ES-I3 (cell line): ENCODE results near the gene TPH2.

Experiments used
- H3K36me3 ChIP-seq: 2 replicates; pipeline ENCODE4 v1.6.1; 2013; ENCODE audit warnings: mild to moderate bottlenecking, low read length, control low read depth, moderate library complexity; ENCODE audit not compliant: insufficient read depth
- H3K4me1 ChIP-seq: 2 replicates; pipeline ENCODE4 v1.6.1; 2013; ENCODE audit warnings: mild to moderate bottlenecking, control low read depth, low read length; ENCODE audit not compliant: insufficient read depth
- H3K9ac ChIP-seq: 2 replicates; pipeline ENCODE4 v1.6.1; 2013; ENCODE audit warnings: low read depth, mild to moderate bottlenecking, low read length, moderate library complexity
- H3K9me3 ChIP-seq: 2 replicates; pipeline ENCODE4 v1.6.1; 2013; ENCODE audit warnings: mild to moderate bottlenecking, low read length, moderate library complexity; ENCODE audit not compliant: control insufficient read depth, insufficient read depth

Gene TPH2

GRCh38 chr12:71981149-71981548 is 42.5 kb downstream of the TPH2 start:
- Histone ChIP-seq H3K36me3 (no peaks in the 10 kb centered on the region), H3K9ac (no peak overlapping the region), H3K4me1 (peaks cover 18% of the 10 kb centered on the region), H3K9me3 (no peaks in the 10 kb centered on the region)

DNA sequence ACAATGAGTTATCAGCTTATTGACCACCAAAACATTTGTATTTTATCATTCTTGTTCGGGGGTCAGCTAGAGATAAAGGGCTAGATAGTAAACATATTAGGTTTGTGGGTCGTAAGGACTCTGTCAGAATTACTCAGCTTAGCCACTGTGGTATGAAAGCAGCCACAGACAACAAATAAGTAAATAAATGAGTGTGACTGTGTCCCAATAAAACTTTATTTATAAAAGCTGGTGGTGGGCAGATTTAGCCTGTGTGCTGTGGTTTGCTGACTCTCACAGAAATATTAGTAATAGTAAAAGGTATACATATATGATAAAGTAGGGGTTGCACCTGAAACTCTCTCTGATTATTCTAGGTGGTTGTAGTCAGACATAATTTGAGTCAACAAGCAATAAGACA is 56.1 kb downstream of the TPH2 start:
- no peak overlapping the region for H3K9ac ChIP-seq
- no peaks in the 10 kb centered on the region for H3K36me3 ChIP-seq
- no peaks in the 10 kb centered on the region for H3K4me1 ChIP-seq
- H3K9me3 ChIP-seq = no peaks in the 10 kb centered on the region

- no peaks in the 10 kb centered on the region for H3K4me1 ChIP-seq
- no peaks in the 10 kb centered on the region for H3K9me3 ChIP-seq
- no peak overlapping the region for H3K9ac ChIP-seq
- H3K36me3 ChIP-seq = no peaks in the 10 kb centered on the region
Measured at GRCh38 chr12:71999795-72000194, 61.1 kb downstream of the TPH2 start.

GRCh38 chr12:72000969-72001648 is 62.5 kb downstream of the TPH2 start:
- Histone ChIP-seq H3K36me3 (no peaks in the 10 kb centered on the region), H3K9ac (no peak overlapping the region), H3K9me3 (no peaks in the 10 kb centered on the region), H3K4me1 (no peaks in the 10 kb centered on the region)

DNA sequence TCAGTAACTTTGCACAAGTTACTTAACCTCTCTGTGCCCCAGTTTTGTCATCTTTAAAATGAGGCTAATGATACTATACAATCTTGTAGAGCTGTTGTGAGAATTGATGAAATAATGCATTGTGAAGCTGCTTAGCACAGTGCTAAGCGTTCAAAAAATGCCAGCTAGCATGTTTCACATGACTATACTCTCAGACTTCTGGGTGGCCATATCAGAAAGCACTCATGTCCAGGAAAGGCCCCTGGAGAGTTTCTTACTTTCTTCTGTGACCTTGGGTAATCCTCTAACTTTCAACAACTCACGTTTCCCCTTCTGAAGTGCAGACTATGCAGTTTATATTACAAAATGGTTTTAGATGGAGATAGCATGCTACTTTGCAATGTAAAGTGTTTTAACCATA is 68.1 kb downstream of the TPH2 start:
- H3K4me1 ChIP-seq = 0 out of 2 replicates have a peak, but pooled peaks cover 7% of the 10 kb centered on the region
- no peaks in the 10 kb centered on the region for H3K36me3 ChIP-seq
- no peaks in the 10 kb centered on the region for H3K9me3 ChIP-seq

GRCh38 chr12:72010356-72010755 is 71.7 kb downstream of the TPH2 start:
- Histone ChIP-seq H3K9ac (no peak overlapping the region), H3K36me3 (no peaks in the 10 kb centered on the region), H3K4me1 (0 out of 2 replicates have a peak, but pooled peaks cover 7% of the 10 kb centered on the region), H3K9me3 (no peaks in the 10 kb centered on the region)

More for the DNA sequence above, 68.1 kb downstream of the TPH2 start:
- no peak overlapping the region for H3K9ac ChIP-seq

DNA sequence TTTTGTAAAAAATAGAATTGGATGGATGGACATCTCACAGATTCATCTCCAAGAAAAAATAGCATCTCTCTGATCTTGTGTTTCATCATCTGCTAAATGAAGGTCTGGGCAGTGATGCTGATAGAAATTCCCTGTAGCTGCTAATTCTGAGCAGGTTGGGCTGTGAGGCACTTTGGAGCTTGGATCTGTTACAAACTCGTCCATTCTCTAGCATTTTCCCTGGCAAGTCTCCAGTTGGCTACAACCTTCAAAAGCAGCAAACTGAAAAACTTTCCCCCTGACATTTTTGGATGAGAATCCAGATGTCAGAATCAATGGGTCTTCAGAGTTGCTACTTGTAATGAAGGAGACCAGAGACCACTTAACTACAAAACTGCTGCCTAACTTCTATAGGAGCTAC is 72.7 kb downstream of the TPH2 start:
- 0 out of 2 replicates have a peak, but pooled peaks cover 7% of the 10 kb centered on the region for H3K4me1 ChIP-seq
- no peaks in the 10 kb centered on the region for H3K9me3 ChIP-seq
- no peak overlapping the region for H3K9ac ChIP-seq
- H3K36me3 ChIP-seq = no peaks in the 10 kb centered on the region

- H3K36me3 ChIP-seq = no peaks in the 10 kb centered on the region
- no peaks in the 10 kb centered on the region for H3K4me1 ChIP-seq
- no peaks in the 10 kb centered on the region for H3K9me3 ChIP-seq
- H3K9ac ChIP-seq = no peak overlapping the region
Measured at GRCh38 chr12:72012874-72013273, 74.2 kb downstream of the TPH2 start.

DNA sequence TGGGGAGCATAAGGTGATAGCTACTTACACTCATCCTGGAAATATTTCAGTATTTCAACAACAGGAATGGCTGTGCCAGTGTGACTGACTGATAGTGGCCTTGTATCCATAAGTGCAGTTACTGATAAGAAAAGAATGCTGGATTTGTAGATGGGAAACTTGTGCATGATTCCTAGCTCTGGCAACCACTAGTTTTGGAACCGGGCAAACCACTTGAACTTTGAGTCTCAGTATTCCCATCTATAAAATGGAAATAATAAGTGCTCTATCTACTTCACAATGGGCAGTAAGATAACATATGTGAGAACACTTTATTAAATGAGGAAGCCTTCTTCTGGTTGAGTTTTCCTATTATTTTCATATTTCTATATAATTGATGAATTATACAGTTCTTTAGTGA is 77.2 kb downstream of the TPH2 start:
- Histone ChIP-seq H3K9me3 (no peaks in the 10 kb centered on the region), H3K36me3 (no peaks in the 10 kb centered on the region), H3K4me1 (no peaks in the 10 kb centered on the region), H3K9ac (no peak overlapping the region)

DNA sequence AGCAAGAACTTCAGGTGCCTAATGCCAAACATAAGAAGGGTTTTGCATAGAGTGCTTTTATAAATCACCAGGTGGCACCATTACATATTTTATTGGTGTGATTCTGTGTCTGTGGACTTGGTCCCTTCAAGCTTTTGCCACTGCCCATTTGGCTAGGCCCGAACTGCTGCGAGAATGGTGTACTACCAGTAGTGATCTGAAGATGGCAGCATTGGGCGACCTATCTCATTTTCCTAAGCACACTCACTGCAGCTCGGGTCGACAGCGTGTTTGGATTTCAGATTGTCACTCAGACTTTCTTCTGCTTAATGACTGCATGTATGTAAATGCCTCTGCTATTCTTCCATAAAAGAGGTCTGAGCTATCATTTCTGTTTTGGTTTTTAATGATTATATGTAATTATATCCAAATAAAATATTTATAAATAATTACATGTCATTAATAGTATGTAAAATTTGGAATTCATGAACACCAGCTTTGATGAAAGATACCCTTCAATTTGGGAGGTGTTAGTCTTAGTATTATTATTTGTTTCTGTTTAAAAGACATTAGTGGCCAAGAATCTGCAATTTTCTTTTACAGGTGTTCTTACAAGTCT is 78.5 kb downstream of the TPH2 start:
- Histone ChIP-seq H3K4me1 (no peaks in the 10 kb centered on the region), H3K9ac (no peak overlapping the region), H3K36me3 (no peaks in the 10 kb centered on the region), H3K9me3 (no peaks in the 10 kb centered on the region)

- H3K36me3 ChIP-seq = no peaks in the 10 kb centered on the region
- H3K4me1 ChIP-seq = no peaks in the 10 kb centered on the region
- H3K9me3 ChIP-seq = no peaks in the 10 kb centered on the region
- H3K9ac ChIP-seq = no peak overlapping the region
Measured at GRCh38 chr12:72018036-72018435, 79.4 kb downstream of the TPH2 start.

DNA sequence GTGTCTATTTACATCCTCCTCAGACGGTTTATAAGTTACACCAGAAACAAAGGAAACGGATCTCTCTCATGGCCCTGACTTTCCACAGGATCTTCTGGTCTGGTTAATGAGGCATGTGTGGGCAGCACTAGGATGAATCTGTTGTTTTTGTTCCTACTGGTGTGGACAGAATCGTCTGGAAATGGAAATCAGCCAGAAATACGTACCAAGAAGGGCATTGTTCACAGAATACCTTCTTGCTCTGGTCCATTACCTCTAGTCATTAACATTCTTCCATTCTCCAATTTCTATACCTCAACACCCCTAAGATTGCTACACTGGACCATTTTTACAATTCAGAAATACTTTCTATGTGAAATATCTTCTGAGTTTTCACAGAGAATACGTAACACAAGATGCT is 86.0 kb downstream of the TPH2 start:
- no peaks in the 10 kb centered on the region for H3K4me1 ChIP-seq
- H3K9me3 ChIP-seq = no peaks in the 10 kb centered on the region
- no peaks in the 10 kb centered on the region for H3K36me3 ChIP-seq
- H3K9ac ChIP-seq = no peak overlapping the region

- no peak overlapping the region for H3K9ac ChIP-seq
- no peaks in the 10 kb centered on the region for H3K4me1 ChIP-seq
- no peaks in the 10 kb centered on the region for H3K9me3 ChIP-seq
- H3K36me3 ChIP-seq = no peaks in the 10 kb centered on the region
Measured at GRCh38 chr12:72025524-72025923, 86.9 kb downstream of the TPH2 start.

- H3K4me1 ChIP-seq = no peaks in the 10 kb centered on the region
- no peaks in the 10 kb centered on the region for H3K36me3 ChIP-seq
- H3K9ac ChIP-seq = no peak overlapping the region
- H3K9me3 ChIP-seq = no peaks in the 10 kb centered on the region
Measured at GRCh38 chr12:72028966-72029365, 90.3 kb downstream of the TPH2 start.

DNA sequence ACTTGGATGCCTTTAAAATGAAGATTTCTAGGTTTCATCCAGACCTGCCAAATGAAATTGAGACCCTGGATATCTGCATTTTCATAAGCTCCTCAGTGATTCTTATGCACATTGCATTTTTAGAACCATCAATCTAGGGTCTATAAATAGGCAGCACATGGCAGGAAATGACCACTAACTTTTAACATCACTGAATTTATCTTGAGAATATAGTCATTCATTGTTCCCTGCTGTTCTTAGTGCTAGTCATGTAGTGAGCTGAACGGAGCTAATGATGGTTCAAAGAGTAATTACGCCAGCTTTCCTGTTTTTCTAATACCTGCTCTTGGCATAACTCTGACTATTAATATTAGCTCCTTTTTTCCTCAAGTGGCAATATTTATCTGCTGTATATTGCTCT is 91.6 kb downstream of the TPH2 start:
- H3K9me3 ChIP-seq = no peaks in the 10 kb centered on the region
- no peaks in the 10 kb centered on the region for H3K36me3 ChIP-seq
- H3K4me1 ChIP-seq = no peaks in the 10 kb centered on the region
- H3K9ac ChIP-seq = no peak overlapping the region
